Measurements from ENCODE around the gene USP20.

Gene USP20

DNA sequence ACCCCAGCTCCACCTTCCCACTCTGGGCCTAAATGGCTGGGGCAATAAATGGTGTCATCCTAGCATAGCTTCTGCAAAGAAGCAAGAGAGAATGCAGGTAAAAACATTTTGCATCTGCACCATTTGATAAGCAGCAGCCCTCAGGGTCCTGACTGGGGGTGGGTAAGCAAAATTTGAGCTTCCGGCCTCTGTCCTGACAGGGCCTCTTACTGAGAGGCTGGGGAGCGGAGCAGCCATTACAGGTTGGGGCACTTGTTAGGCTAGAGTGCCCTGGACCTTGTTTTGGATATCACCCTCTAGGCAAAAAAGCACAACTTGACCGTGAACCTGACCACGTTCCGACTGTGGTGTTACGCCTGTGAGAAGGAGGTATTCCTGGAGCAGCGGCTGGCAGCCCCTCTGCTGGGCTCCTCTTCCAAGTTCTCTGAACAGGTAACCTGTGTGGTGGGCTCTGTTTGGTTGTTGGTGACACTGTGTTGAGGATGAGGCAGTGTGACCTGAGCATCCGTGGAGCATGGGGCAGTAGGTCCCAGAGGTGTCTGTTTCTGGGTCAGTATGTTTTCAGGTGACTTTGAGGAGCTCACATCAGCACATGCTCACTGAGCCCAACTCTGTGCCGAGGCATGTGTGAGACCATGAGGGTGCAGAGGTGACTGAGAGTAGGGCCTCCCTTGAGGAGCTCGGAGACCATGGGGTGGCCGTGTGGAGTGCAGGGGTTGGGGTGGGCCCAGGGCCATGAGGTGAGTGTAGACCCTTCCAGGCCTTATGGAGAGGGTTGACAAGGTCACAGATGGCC, 23.1 kb downstream of the USP20 start:
- DNase-seq, result no peak

DNA sequence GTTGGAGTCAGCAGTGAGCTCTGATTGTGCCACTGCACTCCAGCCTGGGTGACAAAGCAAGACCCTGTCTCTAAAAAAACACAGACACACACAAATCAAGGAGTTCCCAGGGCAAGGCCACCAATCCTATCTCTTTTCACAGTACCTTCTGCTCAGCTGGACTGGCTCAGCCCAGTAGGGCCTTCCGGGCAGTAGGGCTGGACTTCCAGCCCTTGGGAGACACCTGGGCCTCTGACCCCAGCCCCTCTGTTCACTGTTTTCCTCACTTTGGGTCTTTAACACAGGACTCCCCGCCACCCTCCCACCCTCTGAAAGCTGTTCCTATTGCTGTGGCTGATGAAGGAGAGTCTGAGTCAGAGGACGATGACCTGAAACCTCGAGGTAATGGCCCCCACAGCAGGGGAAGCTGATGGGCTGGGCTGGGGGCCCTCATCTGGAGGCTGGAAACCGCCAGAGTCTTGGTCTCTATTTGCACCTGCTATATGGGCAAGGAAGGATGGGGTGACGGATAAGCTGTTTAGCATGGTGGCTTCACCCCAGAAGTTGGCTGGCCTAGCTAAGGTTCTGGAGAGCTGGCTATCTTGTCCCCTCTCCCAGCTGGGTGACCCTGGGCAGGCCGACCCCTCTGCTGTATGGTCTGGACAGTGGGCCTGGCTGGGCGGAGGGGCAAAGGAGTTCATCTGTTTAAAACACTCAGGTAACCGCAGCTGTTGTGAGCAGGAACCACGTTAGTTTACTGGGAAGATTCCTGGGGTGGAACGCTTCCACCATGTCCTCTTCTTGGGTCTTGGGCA, 25.6 kb downstream of the USP20 start:
- DNase-seq, result no peak

DNA sequence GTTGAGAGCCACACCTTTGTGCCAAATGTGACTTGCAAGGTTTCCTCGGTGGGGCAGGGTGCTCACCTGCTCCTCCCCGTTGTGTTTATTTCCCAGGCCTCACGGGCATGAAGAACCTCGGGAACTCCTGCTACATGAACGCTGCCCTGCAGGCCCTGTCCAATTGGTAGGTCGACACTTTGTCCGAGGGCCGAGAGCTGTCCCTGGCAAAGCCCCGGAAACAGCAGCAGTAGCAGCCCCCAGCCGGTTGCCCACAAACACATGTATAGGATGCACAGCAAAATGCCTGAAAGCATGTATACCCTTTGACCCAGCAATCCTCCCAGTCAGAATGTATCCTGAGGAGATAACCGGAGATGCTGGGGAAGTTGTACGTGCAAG, 26.2 kb downstream of the USP20 start:
- DNase-seq, result no peak

DNA sequence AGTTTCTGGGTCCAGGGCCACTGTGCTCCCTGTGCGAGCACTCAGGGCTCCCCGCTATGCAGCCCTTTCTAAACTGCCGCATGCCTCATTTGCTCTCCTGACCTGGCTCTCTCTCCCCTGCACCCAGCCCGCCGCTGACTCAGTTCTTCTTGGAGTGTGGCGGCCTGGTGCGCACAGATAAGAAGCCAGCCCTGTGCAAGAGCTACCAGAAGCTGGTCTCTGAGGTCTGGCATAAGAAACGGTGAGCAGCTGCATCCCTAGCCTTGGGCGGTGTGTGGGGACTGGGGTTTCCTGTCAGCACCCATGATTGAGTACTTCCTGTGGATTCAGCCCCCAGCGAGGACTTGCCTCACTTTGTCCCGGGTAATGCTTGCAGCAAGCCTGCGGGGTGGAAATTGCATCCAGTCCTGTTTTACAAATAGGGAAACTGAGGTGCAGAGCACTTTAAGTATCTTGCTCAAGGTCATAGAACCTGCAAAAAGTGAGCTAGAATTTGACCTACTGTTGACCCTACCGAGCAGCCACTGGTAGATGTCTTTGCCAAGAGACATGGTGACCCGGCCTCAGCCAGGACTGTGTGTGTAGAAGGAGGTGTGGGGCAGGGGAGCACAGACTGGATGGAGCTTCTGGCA, 27.9 kb downstream of the USP20 start:
- DNase-seq, result peak; percentile 89

DNA sequence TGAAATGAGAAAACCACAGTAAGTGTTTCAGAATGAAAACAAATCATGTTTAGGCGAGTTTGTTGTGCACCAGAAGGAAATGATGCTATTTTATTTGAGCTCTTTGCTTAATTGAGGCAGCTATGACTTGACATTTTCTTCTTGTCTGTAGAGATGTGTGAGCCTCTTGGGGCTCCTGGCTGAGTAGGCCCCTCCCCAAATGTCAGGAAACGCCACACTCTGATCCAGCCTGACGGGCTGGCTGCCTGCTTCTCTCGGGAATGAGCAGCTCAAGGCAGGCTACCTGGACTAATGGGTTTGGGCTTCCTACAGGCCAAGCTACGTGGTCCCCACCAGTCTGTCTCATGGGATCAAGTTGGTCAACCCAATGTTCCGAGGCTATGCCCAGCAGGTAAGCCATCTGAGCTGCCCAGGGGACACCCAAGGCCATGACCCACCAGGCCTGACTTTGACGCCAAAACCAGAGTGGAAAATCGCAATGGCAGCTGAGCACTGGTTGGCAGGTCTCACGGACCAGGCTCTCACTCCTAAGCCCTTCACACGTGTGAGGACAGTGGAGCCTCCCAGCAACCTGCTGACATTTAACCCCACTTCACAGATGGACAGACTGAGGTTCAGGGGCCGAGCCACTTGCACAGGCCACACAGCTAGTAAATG, 29.9 kb downstream of the USP20 start:
- no peak for DNase-seq

DNA sequence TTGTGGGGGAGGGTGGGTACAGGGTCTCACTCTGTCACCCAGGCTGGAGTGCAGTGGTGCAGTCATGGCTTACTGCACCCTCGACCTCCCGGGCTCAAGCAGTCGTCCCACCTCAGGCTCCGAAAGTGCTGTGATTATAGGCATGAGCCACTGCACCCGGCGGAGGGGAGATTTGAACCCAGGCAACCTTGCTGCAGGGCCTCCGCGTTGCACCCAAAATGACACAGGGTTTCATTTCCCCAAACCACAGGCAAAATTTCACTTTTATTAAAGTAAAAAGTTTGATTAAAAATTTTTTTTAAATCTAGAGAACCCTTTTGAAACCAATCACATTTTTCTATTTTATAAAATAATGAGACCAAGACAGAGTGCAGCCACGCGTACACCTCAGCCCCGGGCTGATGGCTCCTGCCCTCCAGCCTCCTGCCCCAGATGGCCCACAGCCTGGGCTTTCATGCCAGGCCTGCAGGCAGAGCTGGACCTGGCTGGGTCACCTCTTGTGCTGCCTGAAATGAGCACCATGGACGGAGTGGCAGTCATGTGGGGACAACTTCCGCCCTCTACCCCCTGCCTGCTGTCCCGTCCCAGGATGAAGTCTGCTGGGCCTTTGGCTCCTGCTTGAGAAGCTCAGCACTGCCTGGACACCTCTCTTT, 30.5 kb downstream of the USP20 start:
- no peak for DNase-seq

DNA sequence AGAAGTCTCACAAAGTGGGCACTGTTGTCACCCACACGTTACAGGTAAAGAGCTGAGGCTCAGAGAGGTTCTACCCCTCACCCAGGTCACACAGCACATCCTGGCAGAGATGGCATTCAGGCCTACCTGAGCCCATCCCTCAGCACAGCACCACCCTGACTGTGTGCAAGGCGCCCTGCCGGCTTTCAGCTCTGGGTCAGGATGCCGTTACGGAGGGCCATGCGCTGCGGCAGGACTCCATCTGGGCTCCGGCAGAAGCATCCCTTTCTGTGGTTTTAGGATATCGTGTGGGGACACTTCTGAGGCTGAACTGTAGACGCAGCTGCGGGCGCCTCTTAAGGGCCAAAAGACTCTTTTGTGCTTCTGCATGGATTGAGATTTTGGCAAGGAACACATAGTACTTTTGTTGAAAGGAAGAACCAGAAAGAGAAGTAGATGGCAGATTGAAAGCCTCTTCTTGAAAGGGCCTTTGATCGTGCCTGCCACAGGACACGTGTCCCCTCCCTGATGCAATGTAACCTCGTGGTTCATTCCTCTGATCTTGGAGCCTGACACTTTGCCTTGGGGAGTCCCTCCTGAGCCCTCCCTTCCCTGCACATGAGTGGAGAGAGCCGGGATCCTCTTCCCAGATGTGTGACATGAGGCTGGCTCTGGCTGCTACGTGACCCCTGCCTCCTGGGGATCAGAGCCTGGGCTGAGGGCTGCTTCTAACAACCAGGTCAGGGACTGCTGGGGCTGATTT, 31.3 kb downstream of the USP20 start:
- no peak for DNase-seq

DNA sequence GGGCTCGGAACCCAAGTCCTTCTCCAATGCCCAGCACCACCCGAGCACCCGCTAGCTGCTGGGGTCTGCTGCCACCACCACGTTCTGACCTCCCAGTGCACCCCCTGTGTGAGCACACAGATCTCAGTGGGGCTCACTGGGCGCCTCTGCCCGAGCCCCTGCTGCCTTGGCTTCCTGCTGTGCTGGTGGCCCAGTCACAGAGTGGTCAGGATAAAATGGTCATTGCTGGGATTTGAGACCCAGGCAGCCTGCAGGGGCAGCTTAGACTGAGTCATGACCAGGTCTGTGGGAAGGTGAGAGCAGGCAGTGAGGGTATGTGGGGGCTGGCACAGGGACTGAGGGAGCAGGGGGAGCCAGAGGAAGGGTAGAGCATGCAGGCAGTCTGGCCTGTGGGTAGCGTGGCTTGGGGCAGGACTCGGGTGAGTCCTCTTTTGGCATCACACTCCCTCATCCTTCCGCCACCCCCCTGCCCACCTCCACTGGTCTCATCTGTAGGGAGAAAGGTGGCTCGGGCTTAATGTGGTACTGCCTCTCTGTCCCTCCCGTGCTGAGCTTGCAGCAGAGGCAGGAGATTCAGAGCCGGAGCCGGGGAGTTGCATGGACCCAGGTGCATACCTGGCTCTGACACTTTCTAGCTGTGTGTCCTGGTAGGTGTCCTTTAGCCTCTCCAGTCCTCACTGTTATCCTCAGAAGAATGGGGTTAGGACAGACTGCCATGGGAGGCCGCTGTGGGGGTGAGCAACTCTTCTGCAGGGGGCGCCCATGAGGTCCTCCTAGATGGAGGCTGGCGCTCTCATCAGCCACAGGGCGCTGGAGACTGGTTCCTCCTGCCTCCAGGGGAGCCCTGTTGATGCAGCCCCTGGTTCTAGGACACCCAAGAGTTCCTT, 32.1 kb downstream of the USP20 start:
- DNase-seq, result no peak

DNA sequence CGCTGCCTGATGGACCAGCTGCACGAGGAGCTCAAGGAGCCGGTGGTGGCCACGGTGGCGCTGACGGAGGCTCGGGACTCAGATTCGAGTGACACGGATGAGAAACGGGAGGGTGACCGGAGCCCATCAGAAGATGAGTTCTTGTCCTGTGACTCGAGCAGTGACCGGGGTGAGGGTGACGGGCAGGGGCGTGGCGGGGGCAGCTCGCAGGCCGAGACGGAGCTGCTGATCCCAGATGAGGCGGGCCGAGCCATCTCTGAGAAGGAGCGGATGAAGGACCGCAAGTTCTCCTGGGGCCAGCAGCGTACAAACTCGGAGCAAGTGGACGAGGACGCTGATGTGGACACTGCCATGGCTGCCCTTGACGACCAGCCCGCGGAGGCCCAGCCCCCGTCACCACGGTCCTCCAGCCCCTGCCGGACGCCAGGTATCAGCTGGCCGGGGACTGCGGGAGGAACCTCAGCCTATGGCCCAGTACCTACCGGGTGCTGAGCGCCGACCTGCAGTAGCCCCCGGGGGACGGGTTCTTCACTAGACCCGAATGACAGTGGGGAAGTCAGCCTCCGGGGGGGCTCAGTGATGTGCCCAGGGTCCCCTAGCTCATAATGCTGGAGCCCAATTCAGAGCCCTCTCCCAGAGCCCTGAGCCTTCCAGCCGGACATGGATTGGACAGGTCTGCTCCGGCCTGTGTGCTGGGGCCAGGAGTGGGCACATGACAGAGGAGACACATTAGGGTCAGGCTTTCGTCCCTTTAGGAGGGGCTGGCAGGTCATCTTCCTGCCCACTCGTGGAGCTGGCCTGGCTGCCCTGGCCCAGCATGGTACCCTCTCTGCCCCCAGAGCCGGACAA, 33.0 kb downstream of the USP20 start:
- no peak for DNase-seq

DNA sequence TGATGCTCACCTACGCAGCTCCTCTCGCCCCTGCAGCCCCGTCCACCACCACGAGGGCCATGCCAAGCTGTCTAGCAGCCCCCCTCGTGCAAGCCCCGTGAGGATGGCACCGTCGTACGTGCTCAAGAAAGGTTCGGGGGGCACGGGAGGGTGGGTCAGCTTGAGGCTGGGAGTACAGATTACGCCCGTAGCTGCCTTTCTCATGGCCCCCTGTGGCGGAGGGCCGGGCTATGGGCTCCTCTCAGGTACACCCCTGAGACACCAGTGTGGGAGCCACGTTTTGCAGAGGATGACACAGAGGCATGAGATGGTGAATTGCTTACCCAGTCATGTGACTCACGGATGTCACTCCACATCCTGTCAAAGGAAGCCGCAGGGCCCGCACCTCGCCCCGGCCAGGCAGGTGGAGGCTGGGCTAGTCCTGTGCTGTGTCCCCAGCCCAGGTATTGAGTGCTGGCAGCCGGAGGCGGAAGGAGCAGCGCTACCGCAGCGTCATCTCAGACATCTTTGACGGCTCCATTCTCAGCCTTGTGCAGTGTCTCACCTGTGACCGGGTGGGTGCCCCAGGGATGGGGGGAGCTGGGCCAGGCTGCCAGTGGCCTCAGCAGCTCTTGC, 33.7 kb downstream of the USP20 start:
- no peak for DNase-seq

DNA sequence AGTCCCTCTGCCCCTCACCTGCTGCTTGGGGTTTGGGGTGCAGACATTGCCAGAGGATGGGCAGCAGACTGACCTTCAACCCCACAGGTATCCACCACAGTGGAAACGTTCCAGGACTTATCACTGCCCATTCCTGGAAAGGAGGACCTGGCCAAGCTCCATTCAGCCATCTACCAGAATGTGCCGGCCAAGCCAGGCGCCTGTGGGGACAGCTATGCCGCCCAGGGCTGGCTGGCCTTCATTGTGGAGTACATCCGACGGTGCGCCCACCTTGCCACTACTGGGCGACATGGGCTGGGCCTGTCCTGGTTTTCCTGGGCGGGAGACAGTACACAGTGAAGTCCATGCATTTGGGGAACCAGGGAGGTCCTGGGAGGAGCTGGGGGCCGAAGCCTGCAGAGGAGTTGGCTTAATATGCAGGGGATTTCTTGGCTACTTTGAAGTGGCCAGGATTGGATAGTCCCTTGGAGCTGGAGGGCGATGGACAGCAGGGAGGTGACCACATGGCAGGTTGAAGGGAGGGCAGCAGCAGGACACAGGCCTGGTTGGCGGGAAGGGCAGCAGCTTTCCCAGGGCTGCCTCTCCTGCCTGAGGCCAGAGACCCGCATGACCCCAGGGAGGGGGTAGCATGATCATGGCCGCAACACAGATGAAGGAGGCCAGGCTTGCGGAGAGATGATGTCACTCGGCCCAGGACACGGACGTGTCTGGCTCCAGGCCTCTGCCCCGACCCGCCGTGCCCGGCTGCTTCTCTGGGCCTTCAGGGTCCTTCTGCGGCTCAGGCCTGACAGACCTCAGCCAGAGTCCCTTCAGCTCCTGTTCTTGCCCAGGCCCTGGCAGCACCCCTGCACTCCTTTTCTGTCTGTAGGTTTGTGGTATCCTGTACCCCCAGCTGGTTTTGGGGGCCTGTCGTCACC, 34.6 kb downstream of the USP20 start:
- no peak for DNase-seq

DNA sequence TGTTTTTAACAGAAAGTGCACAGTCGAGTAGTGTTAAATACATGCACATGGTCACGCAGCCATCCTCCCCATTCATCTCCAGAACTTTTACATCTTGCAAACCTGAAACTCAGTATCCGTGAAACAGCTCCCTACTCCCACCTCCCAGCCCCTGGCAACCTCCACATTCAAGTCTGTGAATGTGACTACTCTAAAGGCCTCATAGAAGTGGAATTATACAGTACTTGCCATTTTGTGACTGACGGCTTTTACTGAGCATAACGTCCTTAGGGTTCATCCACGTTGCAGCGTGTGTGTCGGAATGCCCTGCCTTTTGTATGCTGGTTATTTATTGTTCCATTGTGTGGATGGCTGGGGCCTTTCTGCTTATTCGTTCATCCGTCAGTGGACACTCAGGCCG, 35.8 kb downstream of the USP20 start:
- DNase-seq, result no peak

DNA sequence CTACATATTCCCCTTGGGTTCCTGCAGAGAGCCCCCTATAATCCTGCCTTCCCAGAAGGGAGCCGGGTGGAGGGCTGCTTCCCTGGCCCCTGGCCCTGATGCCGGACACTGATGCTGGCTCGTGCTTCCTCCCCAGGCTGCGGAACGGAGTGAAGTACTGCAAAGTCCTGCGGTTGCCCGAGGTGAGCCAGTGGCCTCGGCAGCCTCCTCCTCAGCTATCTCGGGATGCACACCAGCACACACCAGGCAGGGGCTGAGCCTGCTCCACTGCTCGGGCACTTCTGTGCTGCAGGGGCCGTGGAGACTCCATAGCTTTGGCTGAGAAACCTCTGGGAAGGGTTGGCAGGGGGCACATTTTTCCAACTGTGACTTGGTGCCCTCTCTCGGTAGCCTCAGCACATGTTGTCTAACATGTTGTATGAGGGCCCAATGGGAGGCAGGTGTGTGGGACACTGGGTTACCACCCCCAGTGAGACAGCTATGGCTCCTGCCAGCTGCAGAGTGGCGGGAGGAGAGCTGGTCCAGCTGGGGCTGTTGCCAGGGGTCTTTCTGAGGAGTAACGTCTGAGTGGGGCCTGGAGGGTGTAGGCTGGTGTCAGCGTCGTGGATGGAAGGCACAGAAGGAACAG, 38.4 kb downstream of the USP20 start:
- no peak for DNase-seq

DNA sequence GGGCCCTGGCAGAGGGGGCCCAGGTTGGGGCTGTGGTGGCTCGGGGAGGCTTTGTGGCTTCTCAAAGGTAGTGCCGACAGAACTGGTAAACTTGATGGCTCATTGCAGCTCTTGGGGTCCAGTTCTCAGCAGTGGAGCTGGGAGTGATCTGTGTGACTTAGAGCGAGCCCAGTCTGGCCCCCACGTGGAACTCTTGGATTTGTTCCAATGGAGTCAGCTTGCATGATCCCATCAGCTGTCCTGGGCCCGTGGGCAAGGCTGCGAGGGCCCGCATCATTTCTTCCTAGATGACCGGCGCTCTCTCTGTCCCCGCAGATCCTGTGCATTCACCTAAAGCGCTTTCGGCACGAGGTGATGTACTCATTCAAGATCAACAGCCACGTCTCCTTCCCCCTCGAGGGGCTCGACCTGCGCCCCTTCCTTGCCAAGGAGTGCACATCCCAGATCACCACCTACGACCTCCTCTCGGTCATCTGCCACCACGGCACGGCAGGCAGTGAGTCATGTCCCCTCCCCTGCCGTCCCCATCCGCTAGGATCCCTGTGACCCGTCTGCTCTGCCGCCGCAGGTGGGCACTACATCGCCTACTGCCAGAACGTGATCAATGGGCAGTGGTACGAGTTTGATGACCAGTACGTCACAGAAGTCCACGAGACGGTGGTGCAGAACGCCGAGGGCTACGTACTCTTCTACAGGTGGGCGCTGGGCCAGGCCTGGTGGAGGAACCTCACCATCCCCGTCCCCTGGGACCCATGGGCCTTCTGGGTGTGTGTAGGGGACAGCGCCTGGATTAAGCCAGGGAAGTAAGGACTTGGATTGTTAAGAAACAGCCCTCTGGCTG, 39.2 kb downstream of the USP20 start:
- DNase-seq, result no peak

DNA sequence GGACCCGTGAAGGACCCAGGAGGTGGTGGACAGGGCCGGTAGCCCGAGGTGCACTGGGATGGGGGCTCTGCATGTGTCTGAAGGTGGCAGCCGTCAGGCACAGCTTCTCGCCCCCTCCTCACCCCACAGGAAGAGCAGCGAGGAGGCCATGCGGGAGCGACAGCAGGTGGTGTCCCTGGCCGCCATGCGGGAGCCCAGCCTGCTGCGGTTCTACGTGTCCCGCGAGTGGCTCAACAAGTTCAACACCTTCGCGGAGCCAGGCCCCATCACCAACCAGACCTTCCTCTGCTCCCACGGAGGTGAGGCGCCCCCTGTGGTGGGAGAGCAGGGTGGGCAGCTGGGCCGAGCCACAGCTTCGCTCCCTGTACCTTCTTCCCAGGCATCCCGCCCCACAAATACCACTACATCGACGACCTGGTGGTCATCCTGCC, 39.9 kb downstream of the USP20 start:
- no peak for DNase-seq

DNA sequence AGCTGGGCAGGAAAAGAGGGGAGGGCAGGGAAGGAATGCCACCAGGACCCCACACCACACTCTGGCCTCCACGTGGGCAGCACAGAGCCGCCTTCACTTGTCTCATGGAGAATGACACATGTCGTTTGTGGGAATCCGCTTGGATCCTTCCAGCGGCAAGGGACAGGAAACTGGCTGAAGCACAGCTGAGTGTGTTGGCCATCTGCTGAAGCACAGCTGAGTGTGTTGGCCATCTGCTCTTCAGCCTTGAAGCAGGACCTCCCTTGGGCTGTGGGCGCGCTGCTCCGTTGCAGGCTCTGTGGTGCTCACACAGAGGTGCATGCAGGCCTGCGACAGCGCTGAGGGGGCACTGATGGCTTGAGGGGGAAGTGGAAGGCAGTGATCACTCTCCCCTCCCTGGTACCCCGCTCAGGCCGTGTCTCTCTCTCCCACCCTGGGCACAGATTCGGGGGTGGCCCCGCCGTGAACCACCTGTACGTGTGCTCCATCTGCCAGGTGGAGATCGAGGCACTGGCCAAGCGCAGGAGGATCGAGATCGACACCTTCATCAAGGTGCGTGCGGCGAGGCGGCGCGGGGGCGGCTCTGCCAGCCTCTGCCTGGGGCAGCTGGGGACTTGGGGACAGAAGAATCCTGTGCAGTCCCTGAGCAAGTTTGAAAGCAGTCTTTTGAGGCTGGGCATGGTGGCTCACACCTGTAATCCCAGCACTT, 40.6 kb downstream of the USP20 start:
- no peak for DNase-seq

All from EL (cell line).